ENCODE results near the gene RBM33.
"Not testable (repeated sequence)": the region's sequence is repeated elsewhere in the genome, so short reads cannot be mapped to it uniquely, and the experiment has no call there.

RBM33 gene

DNA sequence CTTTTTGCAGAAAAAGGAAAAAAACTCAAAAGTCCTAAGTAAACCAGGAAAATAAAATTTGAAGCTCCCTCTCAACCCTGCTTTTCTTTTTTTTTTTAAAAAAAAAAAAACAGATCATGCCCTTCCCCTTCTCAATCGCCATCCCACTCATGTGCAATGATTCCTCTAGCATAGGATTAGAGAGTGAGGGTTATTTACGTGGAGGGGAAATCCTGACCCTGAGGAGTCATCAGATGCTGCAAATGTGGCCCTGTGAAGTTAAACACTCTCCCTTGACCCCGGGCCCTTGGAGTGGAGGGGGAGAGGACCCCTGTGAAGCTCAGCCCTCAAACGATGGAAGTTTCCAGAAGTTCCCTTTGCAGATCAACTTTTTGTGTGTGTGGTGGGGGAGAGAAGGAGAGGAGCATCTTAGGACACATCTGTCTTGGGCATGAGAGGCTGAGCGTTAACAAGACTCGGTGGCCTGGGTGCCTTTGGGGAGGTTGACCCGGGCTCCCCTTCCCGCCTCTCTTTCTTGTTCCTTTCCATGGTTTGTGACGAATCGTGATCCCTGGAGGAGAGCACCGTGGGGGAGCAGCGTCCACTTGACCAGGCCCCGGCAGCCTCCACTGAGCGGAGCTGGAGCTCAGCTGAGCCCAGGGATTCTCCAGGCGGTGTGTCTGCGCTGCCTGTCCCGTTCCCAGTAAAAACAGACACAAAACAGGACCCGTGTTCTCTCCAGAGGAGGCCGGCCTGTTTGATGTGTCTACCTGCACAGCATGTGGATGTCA lies 169.3 kb downstream of the RBM33 start:
- no peak for DNase-seq

DNA sequence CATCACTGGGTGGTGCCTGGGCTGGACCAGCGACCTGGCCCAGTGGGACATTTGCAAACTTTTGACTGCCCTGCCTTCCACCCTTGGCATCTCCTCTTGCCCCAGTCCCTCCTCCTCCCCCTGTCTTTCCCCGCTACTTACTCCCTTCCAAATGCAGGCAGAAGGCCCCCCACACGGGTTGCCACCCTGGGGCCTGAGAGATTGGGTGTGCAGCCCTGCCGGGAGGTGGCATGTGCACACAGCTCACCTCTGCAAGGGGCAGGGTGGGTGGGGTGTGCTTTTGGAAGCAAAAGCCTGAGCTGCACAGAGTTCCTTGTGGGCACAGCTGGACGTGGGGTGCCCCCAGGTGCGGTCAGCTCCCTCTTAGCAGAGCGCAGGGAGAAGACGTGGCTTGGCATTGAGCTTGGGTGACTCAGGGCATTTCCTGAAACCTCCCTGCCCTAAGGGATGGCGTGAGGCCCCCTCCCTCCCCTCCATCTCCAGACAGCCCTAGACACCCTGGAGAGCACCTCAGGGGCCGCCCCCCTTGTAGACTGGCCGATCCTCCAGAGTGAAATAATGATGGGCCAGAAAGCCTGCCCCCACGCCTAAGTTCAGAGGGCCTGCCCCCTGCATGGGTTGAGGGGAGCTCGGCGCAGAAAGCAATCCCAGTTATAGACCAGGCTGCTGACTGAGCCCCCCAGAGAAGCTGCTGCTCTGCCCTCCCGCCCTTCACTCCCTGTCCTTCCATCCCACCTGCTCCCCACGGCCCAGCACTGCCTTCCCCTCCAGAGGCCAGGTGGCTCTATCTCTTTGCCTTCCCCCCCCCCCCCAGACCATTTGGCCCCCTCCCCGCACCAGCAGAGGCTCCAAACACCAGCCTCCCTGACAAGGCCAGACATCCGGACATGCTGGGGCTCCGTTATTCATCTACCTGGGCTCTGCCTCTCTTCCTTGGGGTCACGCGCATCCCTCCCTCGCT lies 170.1 kb downstream of the RBM33 start:
- DNase-seq = no peak

DNA sequence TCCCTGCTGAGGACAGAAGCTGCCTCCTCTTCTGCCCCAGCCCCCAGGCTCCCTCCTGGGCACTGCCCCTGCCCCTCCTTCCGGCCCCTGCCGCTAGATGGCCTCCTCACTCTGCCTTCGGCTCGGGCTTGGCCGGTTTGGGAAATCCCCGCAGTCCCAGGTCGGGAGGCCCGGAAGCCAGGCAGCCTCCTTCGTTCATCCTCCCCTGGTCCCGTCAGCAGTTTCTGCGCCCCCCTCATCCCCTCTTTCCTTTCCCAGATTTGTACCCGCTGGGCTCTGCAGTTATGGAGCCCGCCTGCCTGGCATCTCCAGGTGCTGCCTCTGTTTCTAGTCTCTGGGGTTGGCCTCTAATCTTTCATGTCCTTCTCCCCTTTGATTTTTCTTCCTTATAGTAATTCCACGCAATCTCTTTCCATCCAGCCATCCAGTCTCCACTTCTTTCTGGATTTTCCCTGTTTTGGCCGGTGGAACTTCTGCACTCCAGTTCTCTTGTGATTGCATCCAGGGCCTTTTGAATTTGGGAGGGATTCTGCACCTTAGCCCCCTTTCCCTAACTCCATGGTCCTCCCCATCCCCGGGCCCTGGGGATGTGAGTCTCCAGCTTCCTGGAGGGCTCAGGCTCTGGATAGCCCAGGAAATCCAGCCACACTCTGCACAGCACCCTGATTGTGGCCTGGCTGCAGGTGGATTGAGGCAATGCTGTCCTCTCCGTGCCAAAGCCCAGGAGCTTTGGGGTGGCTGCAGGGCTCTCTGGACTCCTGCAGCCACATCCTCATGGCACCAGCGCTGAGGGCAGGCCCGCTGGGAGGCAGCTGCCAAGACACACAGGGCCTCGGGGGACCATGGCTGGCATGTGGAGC lies 171.1 kb downstream of the RBM33 start:
- DNase-seq = no peak

DNA sequence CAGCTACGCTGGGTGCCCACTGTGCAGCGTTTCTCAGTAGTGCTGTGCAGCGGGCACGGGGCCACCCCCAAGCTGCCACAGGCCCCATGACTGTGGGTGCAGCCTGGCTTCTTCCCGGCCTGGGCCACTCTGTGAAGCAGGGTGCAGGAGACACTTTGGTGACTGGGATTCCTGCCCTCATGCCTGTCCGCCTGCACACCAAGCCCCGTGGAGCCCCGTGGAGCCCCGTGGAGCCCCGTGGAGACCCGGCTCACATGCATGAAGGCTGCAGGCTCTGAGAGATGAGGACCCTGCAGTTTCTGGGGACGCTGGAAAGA lies 171.7 kb downstream of the RBM33 start:
- no peak for DNase-seq

DNA sequence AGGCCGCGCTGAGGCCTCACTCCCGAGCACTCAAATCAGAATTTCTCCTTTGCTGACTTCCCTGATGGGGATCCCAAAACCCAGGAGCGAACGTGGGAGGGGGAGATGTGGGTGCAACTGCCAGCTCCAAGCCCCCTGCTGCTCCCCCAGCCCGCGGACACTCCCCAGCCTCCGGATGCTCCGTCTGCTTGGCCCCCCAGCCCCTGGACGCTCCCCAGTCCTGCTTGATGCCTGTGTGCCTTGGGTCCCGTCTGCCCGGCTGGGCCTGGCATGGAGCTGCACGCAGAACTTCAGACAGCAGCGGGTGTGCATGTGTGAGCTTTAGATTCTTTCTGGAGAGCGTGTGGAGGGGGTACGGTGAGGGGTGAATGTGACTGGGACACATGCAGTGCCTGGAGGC lies 172.5 kb downstream of the RBM33 start:
- DNase-seq = no peak

DNA sequence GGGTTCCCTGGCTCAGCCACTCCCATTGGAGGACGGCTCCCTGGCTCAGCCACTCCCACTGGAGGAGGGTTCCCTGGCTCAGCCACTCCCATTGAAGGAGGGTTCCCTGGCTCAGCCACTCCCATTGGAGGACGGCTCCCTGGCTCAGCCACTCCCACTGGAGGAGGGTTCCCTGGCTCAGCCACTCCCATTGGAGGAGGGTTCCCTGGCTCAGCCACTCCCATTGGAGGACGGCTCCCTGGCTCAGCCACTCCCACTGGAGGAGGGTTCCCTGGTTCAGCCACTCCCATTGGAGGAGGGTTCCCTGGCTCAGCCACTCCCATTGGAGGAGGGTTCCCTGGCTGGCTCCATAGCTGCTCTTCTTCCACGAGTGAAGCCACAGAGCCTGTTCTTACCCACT lies 173.1 kb downstream of the RBM33 start:
- not testable (repeated sequence) for DNase-seq

DNA sequence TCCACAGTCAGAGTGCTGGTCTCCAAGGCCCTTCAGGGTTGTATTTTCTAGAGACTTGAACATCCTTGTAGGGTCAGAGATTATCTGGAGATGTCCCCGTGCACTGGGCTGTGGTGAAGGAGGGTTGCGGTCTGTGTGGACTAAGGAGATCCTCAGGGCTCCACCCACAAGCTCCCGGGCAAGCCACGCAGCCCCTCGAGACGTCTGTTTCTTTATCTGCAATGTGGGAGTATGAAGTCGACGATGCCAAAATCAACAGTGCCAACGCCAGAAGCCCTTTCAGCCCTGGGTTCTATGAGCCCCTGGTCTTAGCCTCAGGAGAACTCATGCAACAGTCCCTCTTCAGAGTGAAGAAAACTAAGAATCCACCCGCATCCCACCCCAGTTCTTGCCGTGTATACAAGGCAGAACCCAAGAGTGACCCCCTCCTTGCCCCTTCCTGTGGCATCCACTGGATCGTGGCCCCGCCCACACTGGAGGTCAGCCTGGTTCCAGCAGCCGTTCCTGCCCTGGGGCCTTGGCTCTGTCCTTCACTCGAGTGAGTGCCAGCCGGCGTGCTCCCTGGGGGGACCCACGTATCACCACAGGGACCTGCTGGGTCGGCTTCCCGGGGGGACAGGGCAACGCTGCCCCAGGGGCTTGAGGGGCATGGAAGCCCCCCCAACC lies 173.8 kb downstream of the RBM33 start:
- DNase-seq = no peak

DNA sequence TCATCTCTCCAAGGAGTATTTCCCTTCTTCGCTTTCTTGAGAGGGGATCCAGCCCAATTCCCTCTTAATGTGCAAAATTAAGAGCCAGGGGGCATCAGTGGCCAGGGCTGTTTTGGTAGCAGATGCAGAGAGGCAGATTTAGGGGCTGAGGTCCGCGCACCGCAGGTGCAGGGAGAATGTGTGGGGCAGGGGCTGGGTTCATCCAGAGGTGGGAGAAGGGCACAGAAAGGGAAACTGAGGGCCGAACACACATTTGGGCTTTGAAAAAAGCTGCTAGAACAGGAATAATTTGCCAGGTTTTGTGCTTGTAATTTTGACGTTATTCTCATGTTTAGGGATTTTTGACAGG lies 174.3 kb downstream of the RBM33 start:
- DNase-seq = no peak

DNA sequence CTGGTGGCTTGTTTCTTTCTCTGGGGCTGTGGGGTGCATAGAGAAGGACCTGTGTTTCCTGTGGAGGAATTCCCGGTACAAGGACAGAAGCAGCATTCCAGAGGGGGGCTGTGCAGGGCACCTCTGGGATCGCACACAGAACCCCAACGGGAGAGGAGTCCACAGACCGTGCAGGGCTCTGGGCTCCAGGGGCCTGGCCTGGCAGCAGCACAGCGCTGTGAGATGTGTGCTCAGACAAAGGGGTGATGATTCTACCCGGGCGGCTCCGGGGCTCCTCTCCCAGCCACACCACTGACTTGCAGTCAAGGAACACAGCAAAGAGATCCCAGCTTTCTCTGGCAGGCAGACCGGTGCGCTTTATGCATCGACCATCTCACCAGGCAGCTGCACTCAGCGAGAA lies 174.7 kb downstream of the RBM33 start:
- no peak for DNase-seq

DNA sequence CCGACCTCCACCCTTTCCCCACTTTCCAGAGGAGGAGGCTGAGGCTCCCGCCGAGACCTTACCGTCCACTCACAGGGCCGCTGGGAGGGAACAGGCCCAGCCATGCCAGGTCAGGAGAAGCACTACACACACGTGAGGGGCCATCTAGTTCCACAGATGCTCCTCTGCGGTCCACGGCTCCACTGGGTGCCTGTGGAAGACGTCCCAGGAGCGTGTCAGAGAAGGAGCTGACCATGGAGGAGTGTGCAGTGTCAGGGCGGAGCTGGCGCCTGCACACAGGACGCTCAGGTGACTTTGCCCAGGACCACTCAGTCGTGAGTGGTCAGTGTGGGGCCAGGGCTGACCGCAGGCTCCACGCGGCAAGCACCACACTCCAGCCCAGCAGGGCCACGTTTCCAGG lies 175.8 kb downstream of the RBM33 start:
- DNase-seq = no peak

DNA sequence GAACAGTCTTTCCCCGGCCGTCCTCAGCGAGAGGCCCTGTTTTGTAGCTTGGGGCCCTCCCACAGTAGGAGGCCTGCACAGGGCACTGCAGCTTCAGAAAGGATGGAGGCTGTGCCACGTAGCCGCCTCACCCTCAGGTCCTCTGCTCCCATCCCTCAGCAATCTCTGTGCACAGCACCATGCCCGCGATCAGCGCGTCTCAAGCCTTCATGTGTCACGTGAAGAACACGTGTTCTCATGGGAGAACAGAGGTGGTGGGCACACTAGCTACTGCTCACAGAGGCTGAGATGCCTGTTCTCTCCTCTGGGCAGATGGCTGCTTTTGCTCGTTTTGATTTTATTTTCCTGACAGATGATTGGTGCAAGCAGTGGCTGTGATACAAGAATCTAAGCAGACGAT lies 176.3 kb downstream of the RBM33 start:
- no peak for DNase-seq

DNA sequence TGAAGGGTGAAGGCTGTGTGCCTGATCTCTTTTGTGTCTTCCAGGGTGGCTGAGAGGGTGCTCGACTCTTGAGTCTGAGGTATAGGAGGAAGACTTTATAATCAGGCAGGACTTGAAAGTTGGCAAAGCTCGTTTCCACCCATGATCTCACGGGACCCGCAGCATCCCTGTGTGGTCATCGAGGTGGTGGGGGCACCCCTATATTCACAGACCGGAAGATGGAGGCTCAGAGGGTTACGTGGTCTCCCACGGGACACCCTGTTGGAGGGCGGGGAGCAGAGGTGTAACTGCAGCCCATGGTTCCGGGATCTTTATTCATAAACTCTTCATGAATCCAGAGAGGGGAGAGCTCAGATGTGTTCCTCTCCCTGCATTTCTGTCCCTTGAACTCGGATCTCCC lies 177.4 kb downstream of the RBM33 start:
- DNase-seq = no peak

DNA sequence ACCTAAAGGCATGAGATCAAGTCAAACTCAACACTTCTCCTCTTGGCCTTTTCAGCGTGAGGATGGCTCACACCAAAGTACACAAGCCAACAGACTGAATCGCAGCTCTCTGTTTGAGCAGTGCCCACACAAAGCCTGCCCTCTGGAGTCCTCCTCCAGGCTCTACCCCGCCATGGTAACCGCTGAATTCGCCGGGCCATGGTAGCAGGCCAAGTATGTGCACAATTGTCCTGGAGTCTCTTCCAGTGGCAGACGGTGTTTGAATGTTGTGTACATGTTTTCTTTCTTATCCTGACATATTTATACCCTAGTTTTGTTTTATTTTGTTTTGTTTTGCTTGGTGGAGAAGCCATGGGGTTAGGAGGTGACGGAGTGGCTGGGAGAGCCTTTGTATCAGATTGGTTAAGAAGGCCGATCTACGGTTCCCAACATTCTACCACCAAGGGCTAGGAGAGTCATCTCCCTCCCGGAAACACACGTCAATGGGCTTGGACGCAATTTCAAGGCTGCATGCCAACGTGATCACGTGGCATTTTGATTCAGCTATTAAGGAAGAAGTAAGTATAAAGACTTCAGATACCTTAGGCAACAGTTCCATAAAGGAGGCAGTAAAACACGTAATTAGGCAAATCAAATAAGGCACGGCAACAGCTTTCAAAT lies 179.9 kb downstream of the RBM33 start:
- DNase-seq = no peak

DNA sequence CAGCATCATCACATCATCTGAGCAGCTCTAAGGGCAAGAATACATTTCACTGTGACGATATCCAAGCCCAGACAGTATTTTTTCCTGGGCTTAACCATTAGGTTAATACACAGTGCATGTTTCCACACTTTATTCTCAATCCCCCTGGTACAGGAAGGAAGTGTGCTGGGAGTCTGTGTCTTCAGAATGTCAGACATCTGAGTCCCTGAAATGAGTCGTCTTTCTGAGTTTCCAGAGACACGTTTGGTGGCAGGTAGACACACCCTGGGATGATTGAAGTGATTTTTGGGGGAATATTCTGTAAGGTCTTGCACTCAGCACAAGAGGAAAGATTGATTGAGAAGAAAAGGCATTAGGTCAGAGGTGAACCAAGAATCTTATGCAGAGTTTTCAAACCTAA lies 180.9 kb downstream of the RBM33 start:
- DNase-seq = no peak

DNA sequence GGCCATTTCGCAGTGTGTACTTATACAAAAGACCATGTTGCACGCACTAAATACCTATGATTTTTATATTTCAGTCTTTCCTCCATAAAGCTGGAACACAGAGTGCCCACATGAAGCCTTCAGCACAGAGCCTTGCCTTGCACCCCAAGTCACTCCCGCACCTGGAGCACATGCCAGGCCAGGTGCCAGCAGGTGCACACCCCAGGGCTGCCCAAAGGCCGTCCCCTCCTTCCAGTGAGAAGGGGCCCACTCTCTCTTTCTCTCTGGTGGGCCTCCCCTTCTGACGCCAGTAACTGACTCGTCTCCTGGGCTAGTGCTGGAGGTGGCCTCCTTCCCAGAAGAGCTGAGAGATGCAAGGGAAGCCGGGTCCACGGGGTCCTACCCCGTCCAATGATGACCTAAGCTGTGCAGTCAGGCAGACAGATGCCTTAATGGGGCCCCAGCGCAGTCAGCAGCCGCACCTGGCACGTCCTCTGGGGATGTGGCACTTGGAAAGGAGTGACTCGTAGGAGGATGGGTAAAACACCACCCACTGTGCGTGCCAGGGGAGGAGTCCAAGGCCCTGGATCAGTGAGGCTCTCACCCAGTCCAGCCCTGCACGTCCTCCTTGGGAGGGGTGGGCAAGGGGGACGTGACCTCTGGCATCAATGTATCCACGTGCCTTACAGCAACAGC lies 185.5 kb downstream of the RBM33 start:
- no peak for DNase-seq
